Measurements from ENCODE around the gene RNLS. TPM values are rescaled to one million over a fixed set of nuclear protein-coding genes. Genes with fewer than 3 reads are reported as not detected.
A peak's percentile ranks its signal among the peaks of the same experiment; 100 is the strongest.

The RNLS gene
- total RNA-seq, 4 donors from 2014 or later = 7.8 to 37.2 (median 26.2) TPM

GRCh38 chr10:88262591-88263234, 320.4 kb downstream of the RNLS start:
- DNase-seq (ENCODE audit: low spot score in 2 of 2) = no peak
- peaks cover 0 to 13% (median 5%) of the 10 kb centered on the region in 4 donors for H3K4me1 ChIP-seq
- no peak overlapping the region for H3K27ac ChIP-seq
- 86 to 89% methylated on average over 5 of the region's 5 CpGs for WGBS, 2 donors
- no peaks in the 10 kb centered on the region for H3K9me3 ChIP-seq
- H3K36me3 ChIP-seq = no peaks in the 10 kb centered on the region
- TF ChIP-seq EP300 (IDR thresholded peaks at IDR 0.05) = no peak
- no peak for TF ChIP-seq POLR2A (IDR thresholded peaks at IDR 0.05)
- TF ChIP-seq CTCF (IDR thresholded peaks at IDR 0.05) = no peak
- no peak overlapping the region for H3K4me3 ChIP-seq
- no peaks in the 10 kb centered on the region for H3K27me3 ChIP-seq

- H3K4me1 ChIP-seq = peaks cover 0 to 20% (median 6%) of the 10 kb centered on the region in 4 donors
- H3K4me3 ChIP-seq = no peak overlapping the region
- no peak overlapping the region for H3K27ac ChIP-seq
- H3K27me3 ChIP-seq = no peaks in the 10 kb centered on the region
- no peak for DNase-seq (ENCODE audit: low spot score in 2 of 2)
- TF ChIP-seq CTCF (IDR thresholded peaks at IDR 0.05) (no peak), POLR2A (IDR thresholded peaks at IDR 0.05) (no peak), EP300 (IDR thresholded peaks at IDR 0.05) (no peak)
- H3K9me3 ChIP-seq = no peaks in the 10 kb centered on the region
- H3K36me3 ChIP-seq = no peaks in the 10 kb centered on the region
These were observed 322.0 kb downstream of the RNLS start for GRCh38 chr10:88261152-88261551.

GRCh38 chr10:88260329-88261051, 322.6 kb downstream of the RNLS start:
- DNase-seq (ENCODE audit: low spot score in 2 of 2) = no peak
- Histone ChIP-seq H3K36me3 (no peaks in the 10 kb centered on the region), H3K4me1 (peaks cover 0 to 22% (median 6%) of the 10 kb centered on the region in 4 donors), H3K27ac (no peak overlapping the region), H3K9me3 (no peaks in the 10 kb centered on the region), H3K4me3 (no peak overlapping the region), H3K27me3 (no peaks in the 10 kb centered on the region)
- no peak for TF ChIP-seq EP300 (IDR thresholded peaks at IDR 0.05)
- no peak for TF ChIP-seq CTCF (IDR thresholded peaks at IDR 0.05)
- no peak for TF ChIP-seq POLR2A (IDR thresholded peaks at IDR 0.05)
- 90 to 95% methylated on average over 1 of the region's 1 CpG for WGBS, 2 donors

- H3K27ac ChIP-seq = no peak overlapping the region
- no peak overlapping the region for H3K4me3 ChIP-seq
- no peaks in the 10 kb centered on the region for H3K36me3 ChIP-seq
- 96 to 97% methylated on average over 6 of the region's 6 CpGs for WGBS, 2 donors
- peaks cover 0 to 25% (median 7%) of the 10 kb centered on the region in 4 donors for H3K4me1 ChIP-seq
- H3K9me3 ChIP-seq = no peaks in the 10 kb centered on the region
- no peak for DNase-seq (ENCODE audit: low spot score in 2 of 2)
- H3K27me3 ChIP-seq = no peaks in the 10 kb centered on the region
- no peak for TF ChIP-seq POLR2A (IDR thresholded peaks at IDR 0.05)
- TF ChIP-seq CTCF (IDR thresholded peaks at IDR 0.05) = no peak
- TF ChIP-seq EP300 (IDR thresholded peaks at IDR 0.05) = no peak
These were observed 323.7 kb downstream of the RNLS start for GRCh38 chr10:88259381-88259780.

DNA sequence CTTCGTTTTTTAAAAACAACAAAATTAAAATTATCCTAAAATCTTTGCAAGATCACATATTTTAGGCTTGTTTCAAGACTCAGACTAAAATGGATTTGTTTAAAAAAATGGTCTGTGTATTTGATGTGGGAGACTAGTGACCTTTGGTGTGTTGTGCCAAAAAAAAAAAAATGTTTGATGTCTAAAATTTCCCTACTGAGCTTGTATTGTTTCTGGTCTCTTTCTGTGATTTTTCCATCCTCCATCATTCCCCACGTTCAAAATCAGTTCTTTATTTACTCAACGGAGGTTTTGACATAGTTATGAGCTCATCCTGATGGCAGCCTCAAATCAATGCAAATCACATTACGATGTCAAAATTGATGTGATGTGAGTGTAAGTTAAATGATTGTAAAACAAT, 326.2 kb downstream of the RNLS start:
- TF ChIP-seq POLR2A (IDR thresholded peaks at IDR 0.05) (no peak), CTCF (IDR thresholded peaks at IDR 0.05) (no peak), EP300 (IDR thresholded peaks at IDR 0.05) (no peak)
- Histone ChIP-seq H3K4me3 (peak overlapping the region in 1 of 4 donors; percentile 20), H3K4me1 (peaks cover 0 to 25% (median 7%) of the 10 kb centered on the region in 4 donors), H3K9me3 (no peaks in the 10 kb centered on the region), H3K27ac (peak overlapping the region; percentile 50 to 87 (median 60)), H3K36me3 (no peaks in the 10 kb centered on the region), H3K27me3 (no peaks in the 10 kb centered on the region)
- no peak for DNase-seq (ENCODE audit: low spot score in 2 of 2)
- 21 to 32% methylated on average over 4 of the region's 4 CpGs for WGBS, 2 donors

Measured in tibial nerve (tissue), 4 donors.